HG03060 (cell line): Measurements from ENCODE around the gene SHB.

Source experiments
- ATAC-seq: cut with Tn5 transposase; IDR thresholded peaks from one replicate; pipeline ENCODE4 v1.9.1; 2021; ENCODE audit warnings: low read depth, moderate number of reproducible peaks; ENCODE audit not compliant: unreplicated experiment

The SHB gene

DNA sequence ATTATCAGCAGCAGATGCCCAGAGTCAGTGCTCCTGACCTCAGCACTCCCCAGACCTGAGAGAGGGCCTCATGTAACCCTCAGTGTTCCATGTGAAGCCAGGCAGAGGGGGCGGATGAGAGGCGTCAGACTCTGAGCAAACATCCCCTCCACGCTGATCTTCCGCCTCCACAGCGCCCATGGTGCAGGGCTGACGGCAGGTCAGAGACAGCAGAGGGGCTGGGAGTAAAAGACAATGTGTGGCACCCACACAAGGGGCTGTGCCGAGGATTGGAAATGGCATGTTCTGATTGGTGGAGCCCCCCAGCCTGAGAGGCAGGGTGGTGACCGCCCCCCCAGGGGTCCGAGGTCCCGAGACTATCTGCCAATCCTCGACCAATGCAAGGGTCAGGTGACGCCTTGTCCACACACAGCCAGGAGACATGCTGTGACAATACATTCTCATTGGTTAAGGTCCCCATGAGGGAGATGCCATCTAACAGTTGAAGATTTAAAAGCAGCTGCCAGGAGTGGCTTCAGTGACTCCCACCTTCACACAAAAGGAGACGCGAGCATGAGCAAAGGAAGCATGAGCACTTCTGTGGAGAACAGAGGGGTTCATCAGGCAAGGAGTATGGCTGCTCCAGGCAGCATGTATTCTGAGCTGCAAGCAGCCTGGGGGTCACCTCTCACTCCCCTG is 145.8 kb downstream of the SHB start:
- no peak for ATAC-seq

- no peak for ATAC-seq
Measured at GRCh38 chr9:37922363-37923117, 146.5 kb downstream of the SHB start.

GRCh38 chr9:37921546-37922300 is 147.3 kb downstream of the SHB start:
- no peak for ATAC-seq

DNA sequence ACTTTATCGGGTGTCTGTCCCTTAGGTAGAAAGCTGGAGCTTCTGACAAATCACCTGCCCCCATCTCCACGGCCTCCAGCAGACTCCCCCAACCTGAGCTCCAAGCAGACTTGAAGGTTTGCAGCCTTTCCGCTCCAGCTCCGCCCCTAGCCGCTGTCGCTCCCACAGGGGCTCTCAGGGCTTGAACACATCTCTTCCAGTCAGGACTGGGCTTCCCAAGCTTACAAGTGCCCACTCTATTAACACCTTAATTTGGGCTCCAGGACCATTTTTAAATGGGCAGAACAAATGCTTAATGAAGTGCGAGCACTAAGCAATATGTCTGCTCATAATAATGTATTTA is 147.9 kb downstream of the SHB start:
- ATAC-seq: no peak

DNA sequence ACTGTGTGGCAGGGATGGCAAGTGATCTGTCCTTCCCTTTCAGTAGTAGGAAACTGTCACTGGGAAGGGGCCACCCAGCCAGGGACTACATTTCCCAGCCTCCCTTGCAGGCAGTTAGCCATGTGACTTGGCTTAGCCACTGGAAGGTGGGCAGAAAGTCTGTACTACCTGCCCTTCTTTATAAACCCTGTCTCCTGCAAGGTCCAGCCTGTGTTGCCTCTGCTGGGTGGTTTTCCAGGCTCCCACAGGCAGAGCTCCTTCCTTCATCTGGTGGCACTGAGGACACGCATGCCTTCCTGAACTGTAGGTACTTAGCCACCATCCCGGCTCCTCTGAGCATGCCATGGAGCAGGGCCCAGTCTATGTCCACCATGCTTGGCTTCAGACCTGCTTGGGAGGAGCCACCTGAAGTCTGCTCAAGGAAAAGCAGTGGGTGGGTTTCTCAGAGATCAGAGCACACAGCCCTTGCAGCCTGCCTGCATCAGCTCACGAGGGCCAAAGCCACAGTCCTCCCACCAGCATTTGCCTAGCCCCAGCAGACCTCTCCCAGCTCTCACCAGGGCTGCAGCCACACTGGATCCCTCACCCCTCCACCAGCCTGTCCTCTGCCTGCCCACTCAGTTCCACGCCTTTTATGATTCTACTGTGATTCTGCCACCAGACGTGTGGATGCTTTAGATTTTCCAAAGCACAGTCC is 148.4 kb downstream of the SHB start:
- no peak for ATAC-seq

DNA sequence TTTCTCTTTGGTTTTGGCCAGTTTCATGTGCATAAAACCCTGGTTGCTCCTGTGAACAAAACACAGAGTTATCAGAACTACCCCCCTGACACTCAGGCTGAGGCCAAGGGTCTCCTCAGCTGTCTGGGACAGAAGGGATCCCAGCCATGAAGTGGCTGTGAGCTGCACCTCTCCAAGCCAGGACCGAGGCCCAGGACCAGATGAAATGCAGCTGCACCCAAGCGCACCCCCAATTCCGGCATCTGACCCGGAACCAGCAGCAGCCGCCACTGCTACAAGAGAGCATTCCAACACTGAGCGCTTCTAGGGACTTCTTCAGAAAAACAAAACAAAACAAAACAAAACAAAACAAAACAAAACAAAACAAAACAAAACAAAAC is 149.1 kb downstream of the SHB start:
- ATAC-seq: no peak

- ATAC-seq: no peak
Measured at GRCh38 chr9:37919246-37919955, 149.6 kb downstream of the SHB start.

DNA sequence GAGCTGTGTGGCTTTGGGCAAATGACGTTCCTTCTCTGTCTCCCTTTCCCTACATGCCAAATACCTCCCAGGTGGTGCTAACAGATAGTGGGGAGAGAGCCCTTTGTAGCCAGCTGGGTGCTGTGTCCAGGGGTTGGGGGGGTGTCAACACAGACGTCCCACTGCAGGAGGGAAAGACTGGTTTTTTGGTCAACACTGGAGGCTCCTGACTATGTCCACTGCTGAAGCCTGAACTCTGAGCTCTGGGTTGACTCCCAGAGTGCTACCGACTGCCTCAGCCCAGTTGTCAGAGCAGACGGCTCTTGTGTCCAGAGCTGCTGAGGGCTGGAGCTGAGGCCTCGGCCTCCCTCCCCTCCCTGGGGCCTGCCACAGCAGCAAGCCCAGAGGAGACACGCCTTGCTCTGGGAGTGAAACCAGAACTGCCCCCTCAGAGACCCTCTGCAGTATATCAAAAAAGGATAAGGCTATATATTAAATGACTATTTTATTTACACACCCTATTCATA is 150.3 kb downstream of the SHB start:
- ATAC-seq: no peak

GRCh38 chr9:37917801-37918664 is 151.0 kb downstream of the SHB start:
- no peak for ATAC-seq

GRCh38 chr9:37917313-37917731 is 151.7 kb downstream of the SHB start:
- ATAC-seq: no peak

- ATAC-seq: no peak
Measured at GRCh38 chr9:37916471-37917312, 152.3 kb downstream of the SHB start.

GRCh38 chr9:37915911-37916470 is 153.0 kb downstream of the SHB start:
- no peak for ATAC-seq

GRCh38 chr9:37914701-37915358 is 154.2 kb downstream of the SHB start:
- no peak for ATAC-seq

GRCh38 chr9:37914154-37914551 is 154.9 kb downstream of the SHB start:
- no peak for ATAC-seq

GRCh38 chr9:37913480-37914153 is 155.4 kb downstream of the SHB start:
- no peak for ATAC-seq

GRCh38 chr9:37911271-37911681 is 157.8 kb downstream of the SHB start:
- no peak for ATAC-seq

GRCh38 chr9:37910271-37910670 is 158.8 kb downstream of the SHB start:
- ATAC-seq: no peak
